K562 (cell line): Measurements from ENCODE around the gene TRUB2. TPM values are rescaled to one million over a fixed set of nuclear protein-coding genes. Genes with fewer than 3 reads are reported as not detected.
A peak's percentile ranks its signal among the peaks of the same experiment; 100 is the strongest.

Source experiments
- ARID1B ChIP-seq: fragments of 450-650 bp; IDR thresholded peaks from 2 replicates; pipeline ENCODE4 v1.6.1; 2016; ENCODE audit warnings: antibody characterized with exemption, mild to moderate bottlenecking, inconsistent platforms
- CCNT2 ChIP-seq: IDR thresholded peaks from 2 replicates; pipeline ENCODE4 v1.6.1; 2011; ENCODE audit warnings: borderline replicate concordance, low read depth, mild to moderate bottlenecking, moderate library complexity, mixed read lengths, low read length; ENCODE audit not compliant: insufficient read length; ENCODE audit errors: extremely low read depth
- EWSR1 ChIP-seq: fragments of 450-650 bp; IDR thresholded peaks from 2 replicates; pipeline ENCODE4 v1.6.1; 2018; ENCODE audit warnings: borderline replicate concordance, mild to moderate bottlenecking, low read depth, moderate library complexity; ENCODE audit not compliant: partially characterized antibody
- GATAD2A ChIP-seq: fragments of 450-650 bp; IDR thresholded peaks from 2 replicates; pipeline ENCODE4 v1.6.1; 2017
- HNRNPL ChIP-seq: fragments of 200-400 bp; formaldehyde crosslinking; IDR thresholded peaks from 2 replicates; pipeline ENCODE4 v1.6.1; 2017; ENCODE audit warnings: low read depth, mild to moderate bottlenecking, low read length
- JUND ChIP-seq, 2 experiments: IDR thresholded peaks; 2 replicates in 1 of 2; 3 replicates in 1 of 2; pipeline ENCODE4 v1.6.1; 2011; ENCODE audit warnings: borderline replicate concordance in 2 of 2, low read depth in 2 of 2, low read length in 2 of 2, improper control_type of control experiment in 1 of 2, missing biosample characterization in 1 of 2, missing genetic modification characterization in 1 of 2, missing genetic modification reagents in 1 of 2
- MAFG ChIP-seq: fragments of 450-650 bp; conservative IDR thresholded peaks from 2 replicates; pipeline ENCODE4 v1.6.1; 2016; ENCODE audit warnings: missing genetic modification characterization, missing compliant biosample characterization
- MAFK ChIP-seq: IDR thresholded peaks from 2 replicates; pipeline ENCODE4 v1.6.1; 2011; ENCODE audit warnings: low read length, improper control_type of control experiment
- MYC ChIP-seq, 2 experiments: fragments of 250-450 bp in 1 of 2; sonication (Bioruptor Pico) in 1 of 2; IDR thresholded peaks; 2 replicates each; pipeline versions ENCODE4 v1.5.1 to v1.6.1; 2012 to 2021; ENCODE audit warnings: low read depth in 2 of 2, borderline replicate concordance in 1 of 2, improper control_type of control experiment in 1 of 2, low read length in 1 of 2, mild to moderate bottlenecking in 1 of 2, moderate library complexity in 1 of 2
- NFIC ChIP-seq: fragments of 450-650 bp; IDR thresholded peaks from 2 replicates; pipeline ENCODE4 v1.6.1; 2017; ENCODE audit warnings: mild to moderate bottlenecking, inconsistent platforms
- SMC3 ChIP-seq: conservative IDR thresholded peaks from 2 replicates; pipeline ENCODE4 v1.6.1; 2011; ENCODE audit warnings: low read depth, low read length, improper control_type of control experiment; ENCODE audit not compliant: insufficient read depth
- SNIP1 ChIP-seq: fragments of 450-650 bp; IDR thresholded peaks from 2 replicates; pipeline ENCODE4 v1.7.1; 2017; ENCODE audit warnings: low read depth, mild to moderate bottlenecking
- THAP7 ChIP-seq: fragments of 250-450 bp; sonication (Bioruptor Pico); IDR thresholded peaks from 2 replicates; pipeline ENCODE4 v1.5.0; 2021
- XRCC4 ChIP-seq: IDR thresholded peaks from one replicate; pipeline ENCODE4 v1.6.1; 2011; ENCODE audit not compliant: insufficient read depth, insufficient read length; ENCODE audit errors: extremely low read depth
- ZC3H11A ChIP-seq: IDR thresholded peaks from 2 replicates; pipeline ENCODE4 v1.6.1; 2012; ENCODE audit warnings: low read depth, low read length, improper control_type of control experiment
- ZNF184 ChIP-seq: sonication (generic); formaldehyde crosslinking; IDR thresholded peaks from 2 replicates; pipeline ENCODE4 v1.5.0; 2020; ENCODE audit warnings: missing genetic modification reagents
- ZNF318 ChIP-seq, 2 experiments: fragments of 450-650 bp; IDR thresholded peaks; 2 replicates each; pipeline ENCODE4 v1.6.1; 2016; ENCODE audit warnings: mild to moderate bottlenecking in 2 of 2, borderline replicate concordance in 1 of 2, low read depth in 1 of 2, moderate library complexity in 1 of 2
- polyA plus RNA-seq, 8 experiments: library from polyadenylated mRNA; depleted of rRNA in 4 of 8; stranded (reverse) in 5 of 8; unstranded in 3 of 8; fragments of >200 nt; fragmentation: Nextera tagmentation in 2 of 8; fragmentation: Illumina TruSeq in 1 of 8; extraction: Ambion mirVana in 2 of 8; extraction: Trizol in 1 of 8; gene quantifications; 2 replicates each; pipeline versions ENCODE4 v1.2.1 to v1.2.3, GENCODE V29; 2011 to 2014; ENCODE audit warnings: inconsistent platforms in 1 of 8, missing spikeins in 1 of 8
- total RNA-seq, 7 experiments: library from RNA; depleted of rRNA in 6 of 7; stranded (reverse); fragments of >200 nt in 6 of 7; fragmentation: Illumina TruSeq in 2 of 7; extraction: Trizol in 2 of 7; gene quantifications; 2 replicates each; pipeline versions ENCODE4 v1.2.1 to v1.2.3, GENCODE V29; 2011 to 2021; ENCODE audit warnings: low replicate concordance in 1 of 7

Gene TRUB2
- total and polyA plus RNA-seq, 9 of the 15 experiments (the other 6 are each of a cell fraction or from before 2014, with no cell fraction given), result 9.3 to 110 (median 63.0) TPM

GRCh38 chr9:128340691-128341434 is 18.6 kb upstream of the TRUB2 start (continued):
- TF ChIP-seq XRCC4 (no peak), CCNT2 (no peak), MAFK (no peak), SMC3 (no peak), EWSR1 (no peak), SNIP1 (no peak), THAP7 (CRISPR knock-in tag) (no peak), GATAD2A (peak; percentile 83; the same call in 1 of the 2 replicates), MYC (IDR thresholded peaks at IDR 0.05; ENCODE audit: low read depth, low read length) (no peak), MYC (CRISPR knock-in tag; IDR thresholded peaks at IDR 0.05; ENCODE audit: borderline replicate concordance, low read depth) (peak; percentile 80), ZNF184 (CRISPR knock-in tag) (no peak), ZNF318 (IDR thresholded peaks at IDR 0.05; ENCODE audit: borderline replicate concordance in 1 of 2, low read depth in 1 of 2) (no peak), MAFG (no peak), JUND (IDR thresholded peaks at IDR 0.05; ENCODE audit: borderline replicate concordance, low read depth, low read length) (no peak), JUND (tag; IDR thresholded peaks at IDR 0.05; ENCODE audit: borderline replicate concordance, low read depth, low read length) (no peak; the same call in 2 of the 3 replicates), ARID1B (no peak), ZC3H11A (no peak), HNRNPL (peak; percentile 81), NFIC (no peak)
